Measurements from ENCODE around the gene PKD2. TPM values are rescaled to one million over a fixed set of nuclear protein-coding genes. Genes with fewer than 3 reads are reported as not detected.

PKD2 gene
- total RNA-seq, 1 experiment from 2014 or later = 12.9 TPM

DNA sequence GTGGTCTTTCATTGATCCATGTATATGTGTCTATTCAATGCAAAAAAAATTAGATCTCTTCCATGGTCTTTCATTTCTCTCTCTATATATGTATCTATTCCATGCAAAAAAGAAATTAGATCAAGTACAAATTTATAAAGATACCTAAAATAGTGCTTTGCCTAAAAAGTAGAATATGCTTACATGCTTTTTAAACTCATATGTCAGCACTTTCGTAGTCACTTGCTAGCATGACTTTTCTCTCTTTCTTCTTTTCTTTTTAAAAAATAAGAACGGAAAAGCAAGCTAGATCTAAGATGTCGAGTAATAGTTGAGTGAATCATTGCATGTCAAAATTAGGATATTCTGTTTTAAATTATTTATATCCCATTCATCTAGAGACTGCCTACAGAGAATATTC lies 50.9 kb downstream of the PKD2 start:
- CTCF ChIA-PET = no interaction called here
- intact Hi-C loops (cut with micrococcal nuclease) = no loop called here
- BruUV-seq (replicated peaks) = no TSS peak

GRCh38 chr4:88059766-88060165 lies 52.3 kb downstream of the PKD2 start:
- Histone ChIP-seq H3K4me1 (ENCODE audit: insufficient read depth, low read length) (no peaks in the 10 kb centered on the region), H3K4me3 (ENCODE audit: low read length) (no peak overlapping the region), H3K27ac (ENCODE audit: low read length) (no peak overlapping the region), H3F3A (ENCODE audit: low read length, unreplicated experiment) (no peaks in the 10 kb centered on the region), H3K9me2 (replicated peaks; ENCODE audit: low read length) (no peaks in the 10 kb centered on the region), H3K9ac (ENCODE audit: low read length) (no peak overlapping the region), H3K27me3 (ENCODE audit: low read length) (no peaks in the 10 kb centered on the region), H3K79me2 (ENCODE audit: low read length) (no peaks in the 10 kb centered on the region), H3K4me2 (ENCODE audit: low read length) (no peak overlapping the region), H3K36me3 (ENCODE audit: low read depth, low read length) (peaks cover 6% of the 10 kb centered on the region; the same call in 1 of the 2 replicates), H4K20me1 (ENCODE audit: low read length) (no peaks in the 10 kb centered on the region), H2AFZ (ENCODE audit: low read length) (no peak overlapping the region), H3K9me3 (ENCODE audit: low read length) (no peaks in the 10 kb centered on the region)
- ATAC-seq = no peak
- CTCF ChIA-PET = no interaction called here
- DNase-seq = no peak
- TF ChIP-seq EZH2 (IDR thresholded peaks at IDR 0.05; ENCODE audit: low read length, unreplicated experiment) = no peak
- no peak for TF ChIP-seq CTCF (conservative IDR thresholded peaks at IDR 0.05; ENCODE audit: low read depth, low read length)
- no peak for TF ChIP-seq EZH2phosphoT487 (IDR thresholded peaks at IDR 0.05; ENCODE audit: borderline replicate concordance, low read length)
- intact Hi-C loops (cut with micrococcal nuclease) = no loop called here
- no TSS peak for BruUV-seq (replicated peaks)
- POLR2A ChIA-PET (ENCODE audit: unreplicated experiment) = no interaction called here

More for the DNA sequence above, 50.9 kb downstream of the PKD2 start:
- Histone ChIP-seq H3K27ac (ENCODE audit: low read length) (no peak overlapping the region), H3K27me3 (ENCODE audit: low read length) (no peaks in the 10 kb centered on the region), H3K36me3 (ENCODE audit: low read depth, low read length) (peaks cover 6% of the 10 kb centered on the region; the same call in 1 of the 2 replicates), H3K9me2 (replicated peaks; ENCODE audit: low read length) (no peaks in the 10 kb centered on the region), H3K9ac (ENCODE audit: low read length) (no peak overlapping the region), H3K4me1 (ENCODE audit: insufficient read depth, low read length) (no peaks in the 10 kb centered on the region), H3K4me3 (ENCODE audit: low read length) (no peak overlapping the region), H3F3A (ENCODE audit: low read length, unreplicated experiment) (no peaks in the 10 kb centered on the region), H4K20me1 (ENCODE audit: low read length) (no peaks in the 10 kb centered on the region), H3K9me3 (ENCODE audit: low read length) (no peaks in the 10 kb centered on the region), H3K79me2 (ENCODE audit: low read length) (no peaks in the 10 kb centered on the region), H3K4me2 (ENCODE audit: low read length) (no peak overlapping the region), H2AFZ (ENCODE audit: low read length) (no peak overlapping the region)
- no peak for ATAC-seq
- TF ChIP-seq CTCF (conservative IDR thresholded peaks at IDR 0.05; ENCODE audit: low read depth, low read length) (no peak), EZH2 (IDR thresholded peaks at IDR 0.05; ENCODE audit: low read length, unreplicated experiment) (no peak), EZH2phosphoT487 (IDR thresholded peaks at IDR 0.05; ENCODE audit: borderline replicate concordance, low read length) (no peak)
- no peak for DNase-seq
- POLR2A ChIA-PET (ENCODE audit: unreplicated experiment) = no interaction called here

GRCh38 chr4:88060431-88060830 lies 53.0 kb downstream of the PKD2 start:
- H3K27ac ChIP-seq (ENCODE audit: low read length) = no peak overlapping the region
- peaks cover 6% of the 10 kb centered on the region; the same call in 1 of the 2 replicates for H3K36me3 ChIP-seq (ENCODE audit: low read depth, low read length)
- ATAC-seq = no peak
- no peaks in the 10 kb centered on the region for H3K9me2 ChIP-seq (replicated peaks; ENCODE audit: low read length)
- POLR2A ChIA-PET (ENCODE audit: unreplicated experiment) = no interaction called here
- no peak overlapping the region for H3K4me3 ChIP-seq (ENCODE audit: low read length)
- no peaks in the 10 kb centered on the region for H3F3A ChIP-seq (ENCODE audit: low read length, unreplicated experiment)
- no peaks in the 10 kb centered on the region for H3K4me1 ChIP-seq (ENCODE audit: insufficient read depth, low read length)
- H3K27me3 ChIP-seq (ENCODE audit: low read length) = no peaks in the 10 kb centered on the region
- H2AFZ ChIP-seq (ENCODE audit: low read length) = no peak overlapping the region
- TF ChIP-seq EZH2phosphoT487 (IDR thresholded peaks at IDR 0.05; ENCODE audit: borderline replicate concordance, low read length) = no peak
- TF ChIP-seq EZH2 (IDR thresholded peaks at IDR 0.05; ENCODE audit: low read length, unreplicated experiment) = no peak
- TF ChIP-seq CTCF (conservative IDR thresholded peaks at IDR 0.05; ENCODE audit: low read depth, low read length) = no peak
- no TSS peak for BruUV-seq (replicated peaks)
- H4K20me1 ChIP-seq (ENCODE audit: low read length) = no peaks in the 10 kb centered on the region
- CTCF ChIA-PET = no interaction called here
- no peak overlapping the region for H3K4me2 ChIP-seq (ENCODE audit: low read length)
- intact Hi-C loops (cut with micrococcal nuclease) = no loop called here
- H3K9ac ChIP-seq (ENCODE audit: low read length) = no peak overlapping the region
- no peaks in the 10 kb centered on the region for H3K79me2 ChIP-seq (ENCODE audit: low read length)
- DNase-seq = no peak
- H3K9me3 ChIP-seq (ENCODE audit: low read length) = no peaks in the 10 kb centered on the region
